Measurements from ENCODE around the gene AMZ1.
A peak's percentile ranks its signal among the peaks of the same experiment; 100 is the strongest.
"Not testable (repeated sequence)": the region's sequence is repeated elsewhere in the genome, so short reads cannot be mapped to it uniquely, and the experiment has no call there.

The AMZ1 gene

GRCh38 chr7:2670171-2670570 lies 17.8 kb upstream of the AMZ1 start:
- no peak for DNase-seq

- DNase-seq = peak; percentile 69 to 71
These were observed 17.1 kb upstream of the AMZ1 start for GRCh38 chr7:2670720-2671391.

- DNase-seq = not testable (repeated sequence)
These were observed 14.8 kb upstream of the AMZ1 start for GRCh38 chr7:2673214-2673613.

- DNase-seq = no peak
These were observed 14.1 kb upstream of the AMZ1 start for GRCh38 chr7:2673934-2674333.

GRCh38 chr7:2675256-2675764 lies 12.7 kb upstream of the AMZ1 start:
- DNase-seq = no peak

GRCh38 chr7:2676576-2676975 lies 11.4 kb upstream of the AMZ1 start:
- not testable (repeated sequence) for DNase-seq

- DNase-seq = not testable (repeated sequence)
These were observed 9.5 kb upstream of the AMZ1 start for GRCh38 chr7:2678454-2678853.

GRCh38 chr7:2679135-2680127 lies 8.6 kb upstream of the AMZ1 start:
- not testable (repeated sequence) for DNase-seq

- no peak for DNase-seq
These were observed 7.7 kb upstream of the AMZ1 start for GRCh38 chr7:2680256-2680655.

- peak; percentile 53 to 55 for DNase-seq
These were observed 7.1 kb upstream of the AMZ1 start for GRCh38 chr7:2680792-2681490.

GRCh38 chr7:2681929-2682799 lies 5.8 kb upstream of the AMZ1 start:
- no peak for DNase-seq

- DNase-seq = no peak
These were observed 3.5 kb upstream of the AMZ1 start for GRCh38 chr7:2684501-2684900.

GRCh38 chr7:2686101-2686500 lies 1.9 kb upstream of the AMZ1 start:
- DNase-seq = no peak

GRCh38 chr7:2687338-2687869 lies 598 bp upstream of the AMZ1 start:
- DNase-seq = no peak

- no peak for DNase-seq
These were observed 674 bp downstream of the AMZ1 start for GRCh38 chr7:2688409-2689342.

GRCh38 chr7:2689343-2689847 lies 1.4 kb downstream of the AMZ1 start:
- DNase-seq = no peak

GRCh38 chr7:2689951-2690705 lies 2.1 kb downstream of the AMZ1 start:
- DNase-seq = peak in 1 of 2 donors; percentile 24

GRCh38 chr7:2691011-2691707 lies 3.2 kb downstream of the AMZ1 start:
- peak in 1 of 2 donors; percentile 37 for DNase-seq

- DNase-seq = not testable (repeated sequence)
These were observed 4.0 kb downstream of the AMZ1 start for GRCh38 chr7:2691932-2692439.
